ENCODE data around the gene IP6K2.

IP6K2 gene

DNA sequence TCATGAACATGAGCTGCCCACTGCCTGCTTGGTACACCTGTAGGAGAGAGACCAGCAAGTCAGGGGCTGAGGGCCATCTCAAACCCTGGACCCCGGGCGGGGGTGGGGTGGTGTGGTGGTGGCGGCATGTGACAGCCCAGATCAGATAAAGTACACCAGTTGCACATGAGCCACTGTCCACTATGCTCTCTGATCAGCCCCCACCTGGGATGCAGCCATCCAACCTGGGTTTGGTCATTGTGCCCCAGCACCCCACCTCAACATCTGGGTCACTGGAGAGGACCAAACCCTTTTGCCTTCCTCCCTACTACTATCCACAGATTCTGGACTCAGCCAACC is 28.3 kb downstream of the IP6K2 start:
- no peaks in the 10 kb centered on the region for H3K27me3 ChIP-seq (ENCODE audit: insufficient read depth, low read length)
- H3K4me3 ChIP-seq (ENCODE audit: low read depth, low read length, poor library complexity, severe bottlenecking) = no peak overlapping the region
- H3K9ac ChIP-seq (ENCODE audit: low read length) = no peak overlapping the region
- no peak overlapping the region for H3K27ac ChIP-seq (ENCODE audit: low read depth, low read length, poor library complexity, severe bottlenecking)
- no peak overlapping the region for H2AFZ ChIP-seq (ENCODE audit: low read length)
- no peaks in the 10 kb centered on the region for H3K9me2 ChIP-seq (ENCODE audit: low read depth, low read length)
- peaks cover 19% of the 10 kb centered on the region for H3K4me1 ChIP-seq (ENCODE audit: insufficient read depth, low read length, severe bottlenecking)
- peaks cover 10% of the 10 kb centered on the region; the same call in 1 of the 2 replicates for H3F3A ChIP-seq (ENCODE audit: insufficient read depth, low read length)
- H3K79me2 ChIP-seq (ENCODE audit: insufficient read depth, low read length) = peaks cover 10% of the 10 kb centered on the region
- no peaks in the 10 kb centered on the region for H4K20me1 ChIP-seq (ENCODE audit: insufficient read depth, low read length)
- H3K36me3 ChIP-seq (ENCODE audit: insufficient read depth, low read length) = peaks cover 64% of the 10 kb centered on the region
- TF ChIP-seq, protein P1, sequence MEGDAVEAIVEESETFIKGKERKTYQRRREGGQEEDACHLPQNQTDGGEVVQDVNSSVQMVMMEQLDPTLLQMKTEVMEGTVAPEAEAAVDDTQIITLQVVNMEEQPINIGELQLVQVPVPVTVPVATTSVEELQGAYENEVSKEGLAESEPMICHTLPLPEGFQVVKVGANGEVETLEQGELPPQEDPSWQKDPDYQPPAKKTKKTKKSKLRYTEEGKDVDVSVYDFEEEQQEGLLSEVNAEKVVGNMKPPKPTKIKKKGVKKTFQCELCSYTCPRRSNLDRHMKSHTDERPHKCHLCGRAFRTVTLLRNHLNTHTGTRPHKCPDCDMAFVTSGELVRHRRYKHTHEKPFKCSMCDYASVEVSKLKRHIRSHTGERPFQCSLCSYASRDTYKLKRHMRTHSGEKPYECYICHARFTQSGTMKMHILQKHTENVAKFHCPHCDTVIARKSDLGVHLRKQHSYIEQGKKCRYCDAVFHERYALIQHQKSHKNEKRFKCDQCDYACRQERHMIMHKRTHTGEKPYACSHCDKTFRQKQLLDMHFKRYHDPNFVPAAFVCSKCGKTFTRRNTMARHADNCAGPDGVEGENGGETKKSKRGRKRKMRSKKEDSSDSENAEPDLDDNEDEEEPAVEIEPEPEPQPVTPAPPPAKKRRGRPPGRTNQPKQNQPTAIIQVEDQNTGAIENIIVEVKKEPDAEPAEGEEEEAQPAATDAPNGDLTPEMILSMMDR (IDR thresholded peaks at IDR 0.05; ENCODE audit: low read length) = no peak
- TF ChIP-seq EZH2 (IDR thresholded peaks at IDR 0.05; ENCODE audit: borderline replicate concordance, low read length) = no peak
- H3K9me3 ChIP-seq (ENCODE audit: low read length) = no peaks in the 10 kb centered on the region
- no peak overlapping the region for H3K4me2 ChIP-seq (ENCODE audit: low read length)

DNA sequence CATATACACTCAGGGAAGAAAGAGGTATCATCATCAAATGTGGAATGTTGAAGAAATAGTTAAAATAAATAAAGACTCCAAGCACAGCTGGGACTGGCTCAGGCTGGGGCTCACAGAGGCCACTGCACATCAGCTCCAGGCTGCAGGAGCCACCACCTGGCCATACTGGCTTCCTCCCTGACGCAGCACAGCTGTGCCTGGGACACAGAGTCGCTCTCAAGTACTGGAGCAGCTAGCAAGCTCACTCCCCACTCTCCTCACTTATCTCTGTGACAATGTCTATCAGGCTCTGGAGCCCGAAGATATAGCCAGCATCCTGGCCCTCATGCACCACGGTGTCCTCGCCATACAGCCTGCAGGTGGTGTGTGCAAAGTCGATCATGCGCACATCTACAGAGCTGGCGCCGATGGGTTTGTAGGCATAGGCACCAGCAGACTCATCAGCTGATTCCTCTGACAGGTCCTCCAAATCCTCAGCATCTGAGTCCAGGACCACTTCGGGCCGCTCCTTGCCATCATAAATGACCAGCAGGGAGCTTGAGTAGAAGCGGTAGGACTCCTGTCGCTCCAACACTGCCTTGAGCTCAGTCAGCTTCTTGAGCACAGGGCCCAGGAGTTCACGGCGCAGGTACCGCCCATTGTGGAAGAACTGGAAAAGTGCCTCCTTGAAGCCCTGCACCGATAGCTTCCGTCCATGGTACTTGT is 28.8 kb downstream of the IP6K2 start:
- H3K36me3 ChIP-seq (ENCODE audit: insufficient read depth, low read length) = peaks cover 59% of the 10 kb centered on the region
- H3K9me2 ChIP-seq (ENCODE audit: low read depth, low read length) = no peaks in the 10 kb centered on the region

DNA sequence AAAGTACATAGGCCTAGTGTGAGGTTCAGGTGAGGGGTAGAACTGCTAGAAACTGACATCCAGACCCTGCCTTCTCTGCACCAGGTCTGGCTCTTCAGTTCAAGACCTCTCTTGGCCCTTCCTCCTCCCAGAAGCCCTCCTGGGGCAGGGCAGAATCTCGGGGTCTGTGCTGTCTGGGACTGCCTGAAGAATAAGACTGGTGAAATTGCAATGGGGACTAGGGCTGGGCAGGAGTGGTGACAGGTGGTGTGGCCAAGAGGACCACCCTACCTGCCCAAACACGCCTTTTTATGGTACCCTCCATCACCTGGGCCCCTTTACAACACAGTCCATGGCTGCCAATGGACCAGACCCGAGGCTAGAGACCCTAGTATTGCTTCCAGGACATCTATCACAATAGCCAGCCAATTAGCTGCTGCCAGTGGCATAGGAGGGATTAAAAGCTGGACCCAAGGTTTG is 29.8 kb downstream of the IP6K2 start:
- TF ChIP-seq EZH2 (IDR thresholded peaks at IDR 0.05; ENCODE audit: borderline replicate concordance, low read length) = no peak
- TF ChIP-seq, protein P1 (IDR thresholded peaks at IDR 0.05; ENCODE audit: low read length) = no peak
- Histone ChIP-seq H3K79me2 (ENCODE audit: insufficient read depth, low read length) (peaks cover 7% of the 10 kb centered on the region), H3K27ac (ENCODE audit: low read depth, low read length, poor library complexity, severe bottlenecking) (no peak overlapping the region), H3K4me1 (ENCODE audit: insufficient read depth, low read length, severe bottlenecking) (peaks cover 24% of the 10 kb centered on the region), H4K20me1 (ENCODE audit: insufficient read depth, low read length) (no peaks in the 10 kb centered on the region), H3K27me3 (ENCODE audit: insufficient read depth, low read length) (no peaks in the 10 kb centered on the region), H3K9me2 (ENCODE audit: low read depth, low read length) (no peaks in the 10 kb centered on the region), H2AFZ (ENCODE audit: low read length) (no peak overlapping the region), H3K9ac (ENCODE audit: low read length) (no peak overlapping the region; the same call in 1 of the 2 replicates), H3K36me3 (ENCODE audit: insufficient read depth, low read length) (peaks cover 56% of the 10 kb centered on the region), H3K4me3 (ENCODE audit: low read depth, low read length, poor library complexity, severe bottlenecking) (no peak overlapping the region), H3K9me3 (ENCODE audit: low read length) (no peaks in the 10 kb centered on the region), H3F3A (ENCODE audit: insufficient read depth, low read length) (peaks cover 10% of the 10 kb centered on the region; the same call in 1 of the 2 replicates), H3K4me2 (ENCODE audit: low read length) (no peak overlapping the region)

More for the DNA sequence above, 28.8 kb downstream of the IP6K2 start:
- H3F3A ChIP-seq (ENCODE audit: insufficient read depth, low read length) = peaks cover 10% of the 10 kb centered on the region; the same call in 1 of the 2 replicates
- no peak for TF ChIP-seq EZH2 (IDR thresholded peaks at IDR 0.05; ENCODE audit: borderline replicate concordance, low read length)
- TF ChIP-seq, protein P1 (IDR thresholded peaks at IDR 0.05; ENCODE audit: low read length) = no peak
- peaks cover 24% of the 10 kb centered on the region for H3K4me1 ChIP-seq (ENCODE audit: insufficient read depth, low read length, severe bottlenecking)
- H3K9me3 ChIP-seq (ENCODE audit: low read length) = no peaks in the 10 kb centered on the region
- no peak overlapping the region for H3K4me2 ChIP-seq (ENCODE audit: low read length)
- no peak overlapping the region for H3K4me3 ChIP-seq (ENCODE audit: low read depth, low read length, poor library complexity, severe bottlenecking)
- H3K9ac ChIP-seq (ENCODE audit: low read length) = no peak overlapping the region
- H4K20me1 ChIP-seq (ENCODE audit: insufficient read depth, low read length) = no peaks in the 10 kb centered on the region
- H3K27me3 ChIP-seq (ENCODE audit: insufficient read depth, low read length) = no peaks in the 10 kb centered on the region
- no peak overlapping the region for H2AFZ ChIP-seq (ENCODE audit: low read length)
- H3K27ac ChIP-seq (ENCODE audit: low read depth, low read length, poor library complexity, severe bottlenecking) = no peak overlapping the region
- H3K79me2 ChIP-seq (ENCODE audit: insufficient read depth, low read length) = peaks cover 7% of the 10 kb centered on the region
